GM10847 (cell line): ENCODE data around the gene SPCS2.

Experiments
- POLR2A ChIP-seq: IDR thresholded peaks from 2 replicates; pipeline ENCODE4 v1.6.1; 2011; ENCODE audit not compliant: insufficient read length; ENCODE audit errors: extremely low read depth

SPCS2 gene

GRCh38 chr11:75014129-75014528 lies 65.1 kb downstream of the SPCS2 start:
- no peak for TF ChIP-seq POLR2A

GRCh38 chr11:75022296-75022695 lies 73.2 kb downstream of the SPCS2 start:
- no peak for TF ChIP-seq POLR2A

- TF ChIP-seq POLR2A: no peak
Observed at GRCh38 chr11:75022759-75023396, 73.8 kb downstream of the SPCS2 start.

GRCh38 chr11:75023446-75024067 lies 74.5 kb downstream of the SPCS2 start:
- no peak for TF ChIP-seq POLR2A

- TF ChIP-seq POLR2A: no peak
Observed at GRCh38 chr11:75024068-75024449, 75.0 kb downstream of the SPCS2 start.

GRCh38 chr11:75024764-75025211 lies 75.7 kb downstream of the SPCS2 start:
- no peak for TF ChIP-seq POLR2A

- no peak for TF ChIP-seq POLR2A
Observed at GRCh38 chr11:75025561-75025960, 76.5 kb downstream of the SPCS2 start.

- TF ChIP-seq POLR2A: no peak
Observed at GRCh38 chr11:75028321-75028720, 79.3 kb downstream of the SPCS2 start.
